Hematopoietic multipotent progenitor cell treated with erythropoietin and hydrocortisone succinate and interleukin-3 and kit ligand, for 4 days (in vitro differentiated cells): ENCODE results near the gene SULT4A1.

Experiments
- DNase-seq: peaks from one replicate; pipeline ENCODE4 v3.0.0-alpha.2; 2015

SULT4A1 gene

GRCh38 chr22:43796567-43796966 lies 65.7 kb downstream of the SULT4A1 start:
- DNase-seq = peak; percentile 20

- DNase-seq = no peak
These were observed 67.0 kb downstream of the SULT4A1 start for GRCh38 chr22:43795320-43795719.

GRCh38 chr22:43792905-43793304 lies 69.4 kb downstream of the SULT4A1 start:
- no peak for DNase-seq

- no peak for DNase-seq
These were observed 72.9 kb downstream of the SULT4A1 start for GRCh38 chr22:43789452-43789851.

GRCh38 chr22:43783777-43784176 lies 78.5 kb downstream of the SULT4A1 start:
- peak; percentile 10 for DNase-seq

- no peak for DNase-seq
These were observed 79.9 kb downstream of the SULT4A1 start for GRCh38 chr22:43782448-43782847.

- DNase-seq = peak; percentile 32
These were observed 85.0 kb downstream of the SULT4A1 start for GRCh38 chr22:43777286-43777685.

- no peak for DNase-seq
These were observed 86.1 kb downstream of the SULT4A1 start for GRCh38 chr22:43776081-43776670.
